AG09319 (cell line): ENCODE results near the gene RASAL2.
"Not testable (repeated sequence)": the region's sequence is repeated elsewhere in the genome, so short reads cannot be mapped to it uniquely, and the experiment has no call there.

Experiments
- DNase-seq: peaks from one replicate; pipeline ENCODE4 v3.0.0-alpha.2; 2010; ENCODE audit warnings: low read depth; ENCODE audit errors: extremely low read depth
- CTCF ChIP-seq: IDR thresholded peaks from 2 replicates; pipeline ENCODE4 v1.5.1; 2011; ENCODE audit warnings: low read depth, mild to moderate bottlenecking, inconsistent platforms, low read length, moderate library complexity

The RASAL2 gene

GRCh38 chr1:178376008-178376407, 282.1 kb downstream of the RASAL2 start:
- TF ChIP-seq CTCF, result no peak

GRCh38 chr1:178379807-178380206, 285.9 kb downstream of the RASAL2 start:
- no peak; the same call in none of the 2 replicates for TF ChIP-seq CTCF
- no peak for DNase-seq

More at GRCh38 chr1:178376008-178376407, 282.1 kb downstream of the RASAL2 start:
- no peak for DNase-seq

DNA sequence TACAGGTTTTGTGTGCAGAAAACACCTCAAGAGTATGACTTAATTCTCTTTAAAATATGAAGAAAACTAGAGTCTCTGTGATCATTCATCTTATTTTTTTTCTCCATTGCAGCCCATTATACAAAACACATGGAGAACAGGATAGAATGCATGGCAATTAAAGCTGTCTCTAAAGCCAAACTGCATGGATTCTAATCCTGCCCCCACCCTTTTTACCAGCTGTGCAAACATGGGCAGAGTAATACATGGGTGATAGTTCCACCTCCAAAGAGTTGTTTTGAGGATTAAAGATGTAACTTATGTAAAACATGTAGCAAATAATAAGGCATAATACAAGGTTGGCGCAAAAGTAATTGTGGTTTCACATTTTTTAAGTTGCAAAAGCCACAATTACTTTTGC, 288.5 kb downstream of the RASAL2 start:
- DNase-seq, result no peak
- no peak for TF ChIP-seq CTCF

- DNase-seq, result no peak
- TF ChIP-seq CTCF, result no peak
Measured at GRCh38 chr1:178385662-178386061, 291.8 kb downstream of the RASAL2 start.

GRCh38 chr1:178388418-178389145, 294.7 kb downstream of the RASAL2 start:
- TF ChIP-seq CTCF, result no peak
- no peak for DNase-seq

DNA sequence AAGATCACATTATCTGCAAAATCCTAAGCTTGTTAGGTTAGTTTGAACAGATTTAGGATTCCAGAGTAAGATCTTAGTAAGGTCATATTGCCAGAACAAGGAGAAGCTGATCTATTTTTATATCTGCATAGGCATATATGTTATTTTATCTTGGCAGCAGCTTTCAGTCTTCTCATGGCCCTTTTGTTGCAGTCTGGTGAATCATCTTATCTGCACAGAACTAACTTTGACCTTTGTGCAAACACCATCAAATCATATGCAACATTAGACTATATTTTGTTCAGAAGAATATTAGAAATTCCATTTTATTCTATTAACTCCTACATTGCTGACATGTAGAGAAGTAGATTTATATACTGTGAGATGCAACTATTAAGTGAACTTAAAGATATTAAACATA, 295.5 kb downstream of the RASAL2 start:
- TF ChIP-seq CTCF, result no peak
- DNase-seq, result no peak

- not testable (repeated sequence) for DNase-seq
Measured at GRCh38 chr1:178390280-178390679, 296.4 kb downstream of the RASAL2 start.

GRCh38 chr1:178393370-178393769, 299.5 kb downstream of the RASAL2 start:
- TF ChIP-seq CTCF, result no peak
- no peak for DNase-seq
